Mononuclear cell (primary cell): ENCODE data around the gene MYH11. TPM values are rescaled to one million over a fixed set of nuclear protein-coding genes. Genes with fewer than 3 reads are reported as not detected.

Experiments
- H3K27me3 ChIP-seq: 2 replicates; pipeline ENCODE4 v1.6.0; 2011; ENCODE audit warnings: low read length, control low read depth; ENCODE audit not compliant: insufficient read depth
- H3K4me1 ChIP-seq: 2 replicates; pipeline ENCODE4 v1.5.1; 2011; ENCODE audit warnings: mild to moderate bottlenecking, low read length, control low read depth; ENCODE audit not compliant: insufficient read depth
- H3K4me3 ChIP-seq: 2 replicates; pipeline ENCODE4 v1.5.1; 2011; ENCODE audit warnings: mild to moderate bottlenecking, low read length, moderate library complexity
- H3K9me3 ChIP-seq: 2 replicates; pipeline ENCODE4 v1.5.1; 2011; ENCODE audit warnings: low read depth, mild to moderate bottlenecking, control low read depth, low read length
- total RNA-seq: library from RNA; depleted of rRNA; stranded (reverse); fragments of >200 nt; gene quantifications from one replicate; pipeline ENCODE4 v1.2.3, GENCODE V29; 2012

MYH11 gene
- total RNA-seq, 1 donor = 0.10 TPM

DNA sequence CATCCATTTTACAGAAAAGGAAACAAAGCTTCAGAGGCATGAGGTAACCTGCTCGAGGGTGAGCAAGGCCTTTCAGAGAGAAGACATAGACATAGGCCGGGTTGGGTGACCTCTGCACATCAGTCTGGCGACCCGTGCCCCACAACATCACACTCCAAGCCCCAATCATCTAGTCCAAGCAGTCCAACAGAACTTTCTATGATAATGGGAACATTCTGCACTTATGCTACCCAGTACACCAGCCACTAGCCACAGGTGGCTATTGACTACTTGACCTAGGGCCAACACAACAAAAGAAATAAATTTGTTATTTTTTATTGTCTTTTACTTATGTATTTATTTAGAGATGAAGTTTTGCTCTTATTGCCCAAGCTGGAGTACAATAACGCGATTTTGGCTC lies 20.8 kb downstream of the MYH11 start:
- Histone ChIP-seq H3K4me3 (no peak overlapping the region), H3K27me3 (no peaks in the 10 kb centered on the region), H3K4me1 (peaks cover 20% of the 10 kb centered on the region), H3K9me3 (no peaks in the 10 kb centered on the region)

GRCh38 chr16:15835136-15835878 lies 21.5 kb downstream of the MYH11 start:
- Histone ChIP-seq H3K27me3 (no peaks in the 10 kb centered on the region), H3K4me1 (peaks cover 20% of the 10 kb centered on the region), H3K4me3 (no peak overlapping the region), H3K9me3 (no peaks in the 10 kb centered on the region)

GRCh38 chr16:15834502-15834901 lies 22.3 kb downstream of the MYH11 start:
- H3K27me3 ChIP-seq = no peaks in the 10 kb centered on the region
- no peak overlapping the region for H3K4me3 ChIP-seq
- H3K9me3 ChIP-seq = no peaks in the 10 kb centered on the region
- peaks cover 20% of the 10 kb centered on the region for H3K4me1 ChIP-seq

GRCh38 chr16:15833541-15833940 lies 23.3 kb downstream of the MYH11 start:
- Histone ChIP-seq H3K4me3 (no peak overlapping the region), H3K4me1 (peaks cover 20% of the 10 kb centered on the region), H3K9me3 (no peaks in the 10 kb centered on the region), H3K27me3 (no peaks in the 10 kb centered on the region)

- Histone ChIP-seq H3K4me1 (peaks cover 20% of the 10 kb centered on the region), H3K27me3 (no peaks in the 10 kb centered on the region), H3K9me3 (no peaks in the 10 kb centered on the region), H3K4me3 (no peak overlapping the region)
These were observed 24.6 kb downstream of the MYH11 start for GRCh38 chr16:15832241-15832640.

DNA sequence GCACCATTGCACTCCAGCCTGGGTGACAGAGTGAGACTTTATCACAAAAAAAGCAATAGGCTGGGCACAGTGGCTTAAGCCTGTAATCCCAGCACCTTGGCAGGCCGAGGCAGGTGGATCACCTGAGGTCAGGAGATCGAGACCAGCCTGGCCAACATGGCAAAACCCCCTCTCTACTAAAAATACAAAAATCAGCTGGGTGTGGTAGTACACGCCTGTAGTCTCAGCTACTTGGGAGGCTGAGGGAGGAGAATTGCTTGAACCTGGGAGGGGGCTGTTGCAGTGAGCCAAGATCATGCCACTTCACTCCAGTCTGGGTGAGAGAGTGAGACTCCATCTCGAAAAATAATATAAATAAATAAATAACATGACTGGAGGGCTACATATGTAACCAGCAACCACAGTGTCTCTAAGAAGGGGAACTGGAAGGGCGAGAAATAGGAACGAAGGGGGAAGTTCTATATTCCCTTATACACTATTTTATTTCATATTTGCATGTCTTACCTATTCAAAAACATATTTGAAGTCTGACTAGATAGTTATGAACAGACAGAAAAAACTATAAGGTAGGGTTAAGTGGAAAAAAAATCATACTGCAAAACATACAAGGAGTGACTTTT lies 25.9 kb downstream of the MYH11 start:
- Histone ChIP-seq H3K4me1 (peaks cover 20% of the 10 kb centered on the region), H3K27me3 (no peaks in the 10 kb centered on the region), H3K9me3 (no peaks in the 10 kb centered on the region), H3K4me3 (no peak overlapping the region)

- Histone ChIP-seq H3K4me1 (peaks cover 15% of the 10 kb centered on the region), H3K27me3 (no peaks in the 10 kb centered on the region), H3K4me3 (no peak overlapping the region), H3K9me3 (no peaks in the 10 kb centered on the region)
These were observed 27.4 kb downstream of the MYH11 start for GRCh38 chr16:15829460-15829859.

- Histone ChIP-seq H3K9me3 (no peaks in the 10 kb centered on the region), H3K4me1 (no peaks in the 10 kb centered on the region), H3K27me3 (no peaks in the 10 kb centered on the region), H3K4me3 (no peak overlapping the region)
These were observed 29.0 kb downstream of the MYH11 start for GRCh38 chr16:15827709-15828343.

- no peaks in the 10 kb centered on the region for H3K4me1 ChIP-seq
- H3K27me3 ChIP-seq = no peaks in the 10 kb centered on the region
- H3K9me3 ChIP-seq = no peaks in the 10 kb centered on the region
- H3K4me3 ChIP-seq = no peak overlapping the region
These were observed 29.5 kb downstream of the MYH11 start for GRCh38 chr16:15827299-15827698.

DNA sequence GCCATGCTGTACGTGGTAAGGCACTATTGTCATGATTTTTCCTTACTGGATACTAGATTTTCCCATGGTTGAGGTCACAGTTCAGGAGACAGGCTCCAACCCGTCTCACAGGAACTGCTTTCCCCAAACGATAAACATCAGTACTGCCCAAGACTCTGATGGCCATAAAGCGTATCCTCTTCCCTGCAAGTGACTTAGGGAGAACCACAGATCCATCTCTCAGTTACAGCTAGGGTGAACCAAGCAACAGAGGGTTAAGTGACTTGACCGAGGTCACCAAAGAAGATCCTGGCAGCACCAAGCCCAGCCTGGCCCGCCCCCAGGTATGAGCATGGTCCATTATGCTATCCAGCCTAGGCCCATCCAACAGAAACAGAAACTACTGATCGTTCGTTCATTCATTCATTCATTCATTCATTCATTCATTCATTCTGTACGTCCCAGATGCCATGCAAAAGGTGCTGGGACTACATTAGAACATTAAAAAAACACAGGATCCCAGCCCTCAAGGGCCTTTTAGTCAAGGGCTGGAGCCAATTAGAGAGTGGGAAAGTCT lies 31.0 kb downstream of the MYH11 start:
- Histone ChIP-seq H3K4me3 (no peak overlapping the region), H3K4me1 (no peaks in the 10 kb centered on the region), H3K27me3 (no peaks in the 10 kb centered on the region), H3K9me3 (no peaks in the 10 kb centered on the region)

DNA sequence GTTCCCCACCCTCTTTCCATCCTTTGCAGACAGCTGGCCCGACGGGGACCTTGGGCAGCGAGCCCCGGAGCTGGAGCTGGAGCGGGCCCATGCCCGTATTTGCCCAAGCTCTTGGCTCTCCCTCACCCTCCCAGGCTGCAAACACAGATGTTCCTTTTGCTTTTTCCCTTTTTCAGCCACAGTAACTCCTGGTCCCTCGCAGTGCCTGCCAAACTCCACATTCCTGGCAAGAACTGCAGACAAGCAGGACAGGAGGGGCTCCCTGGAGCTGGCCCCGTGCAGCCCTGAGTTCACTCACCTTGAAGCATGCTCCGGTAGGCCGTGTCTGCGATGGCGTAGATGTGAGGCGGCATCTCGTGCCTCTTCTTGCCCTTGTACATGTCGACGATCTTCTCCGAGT lies 33.9 kb downstream of the MYH11 start:
- no peak overlapping the region for H3K4me3 ChIP-seq
- H3K4me1 ChIP-seq = no peaks in the 10 kb centered on the region
- H3K9me3 ChIP-seq = no peaks in the 10 kb centered on the region
- no peaks in the 10 kb centered on the region for H3K27me3 ChIP-seq

- no peaks in the 10 kb centered on the region for H3K4me1 ChIP-seq
- H3K27me3 ChIP-seq = no peaks in the 10 kb centered on the region
- H3K9me3 ChIP-seq = peaks cover 10% of the 10 kb centered on the region
These were observed 36.0 kb downstream of the MYH11 start for GRCh38 chr16:15820837-15821236.

GRCh38 chr16:15819046-15819445 lies 37.8 kb downstream of the MYH11 start:
- Histone ChIP-seq H3K4me3 (no peak overlapping the region), H3K27me3 (no peaks in the 10 kb centered on the region), H3K9me3 (peaks cover 14% of the 10 kb centered on the region), H3K4me1 (no peaks in the 10 kb centered on the region)

More at GRCh38 chr16:15820837-15821236, 36.0 kb downstream of the MYH11 start:
- no peak overlapping the region for H3K4me3 ChIP-seq

DNA sequence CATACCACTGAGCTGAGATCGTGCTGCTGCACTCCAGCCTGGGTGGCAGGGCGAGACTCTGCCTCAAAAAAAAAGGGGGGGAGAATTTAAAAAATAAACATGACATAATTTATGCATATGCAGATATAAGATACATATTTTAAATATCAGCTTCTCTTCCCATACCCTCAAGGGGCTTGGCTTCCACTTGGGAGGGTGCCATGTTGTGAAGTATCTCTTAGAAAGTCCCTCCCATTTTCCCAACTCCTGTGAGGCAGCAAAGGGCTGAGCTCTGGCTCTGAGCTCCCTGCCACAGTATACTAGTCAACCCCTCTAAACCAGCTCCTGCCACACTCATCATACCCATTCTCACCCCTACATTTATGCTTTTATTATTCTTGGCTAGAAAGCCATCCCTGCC lies 39.4 kb downstream of the MYH11 start:
- Histone ChIP-seq H3K4me3 (no peak overlapping the region), H3K4me1 (no peaks in the 10 kb centered on the region), H3K9me3 (peaks cover 14% of the 10 kb centered on the region), H3K27me3 (no peaks in the 10 kb centered on the region)

- H3K9me3 ChIP-seq = peaks cover 14% of the 10 kb centered on the region
- H3K4me3 ChIP-seq = no peak overlapping the region
- no peaks in the 10 kb centered on the region for H3K27me3 ChIP-seq
- no peaks in the 10 kb centered on the region for H3K4me1 ChIP-seq
These were observed 40.6 kb downstream of the MYH11 start for GRCh38 chr16:15816228-15816627.
